T-helper 17 cell (primary cell): Measurements from ENCODE around the gene MTCH1. TPM values are rescaled to one million over a fixed set of nuclear protein-coding genes. Genes with fewer than 3 reads are reported as not detected.

Experiments
- ATAC-seq: fragments of 150-1000 bp; cut with Tn5 transposase; 2 replicates; pipeline ENCODE4 v1.10.0; 2021; ENCODE audit warnings: mild to moderate bottlenecking, moderate library complexity
- DNase-seq, 3 donors: peaks; one replicate each; pipeline versions ENCODE4 v3.0.0 to v3.0.0-alpha.2; 2020 to 2021
- H3K9me3 ChIP-seq: one replicate; pipeline ENCODE4 v1.7.0; 2013; ENCODE audit warnings: low read length, mild to moderate bottlenecking; ENCODE audit not compliant: control insufficient read depth, poor library complexity, severe bottlenecking
- H3K27ac Mint-ChIP-seq: one replicate; pipeline ENCODE4 v1.8.0; 2022; ENCODE audit warnings: mild to moderate bottlenecking, moderate library complexity, mixed read lengths
- H3K27me3 Mint-ChIP-seq: one replicate; pipeline ENCODE4 v1.8.0; 2022; ENCODE audit warnings: mixed read lengths
- H3K36me3 Mint-ChIP-seq: one replicate; pipeline ENCODE4 v1.8.0; 2022; ENCODE audit warnings: low read depth, mixed read lengths
- H3K4me1 Mint-ChIP-seq: one replicate; pipeline ENCODE4 v1.8.0; 2022; ENCODE audit warnings: mild to moderate bottlenecking, mixed read lengths
- H3K4me3 Mint-ChIP-seq: one replicate; pipeline ENCODE4 v1.8.0; 2022; ENCODE audit warnings: mild to moderate bottlenecking, moderate library complexity, mixed read lengths
- total RNA-seq, 4 donors: library from RNA in 2 of 4; stranded (reverse) in 2 of 4; gene quantifications; one replicate each; pipeline ENCODE4 v1.2.3 and lab custom pipeline; 2022 to 2026

Gene MTCH1
- total RNA-seq, 2 donors from 2014 or later: 194 to 202 TPM

- DNase-seq (no peak), ATAC-seq (no peak)
- no peak overlapping the region for H3K27ac Mint-ChIP-seq
- H3K4me3 Mint-ChIP-seq: no peak overlapping the region
- peaks cover 13% of the 10 kb centered on the region for H3K4me1 Mint-ChIP-seq
- H3K9me3 ChIP-seq: no peaks in the 10 kb centered on the region
- H3K27me3 Mint-ChIP-seq: no peaks in the 10 kb centered on the region
- H3K36me3 Mint-ChIP-seq: peaks cover 4% of the 10 kb centered on the region
Observed at GRCh38 chr6:36924131-36924530, 61.9 kb downstream of the MTCH1 start.

DNA sequence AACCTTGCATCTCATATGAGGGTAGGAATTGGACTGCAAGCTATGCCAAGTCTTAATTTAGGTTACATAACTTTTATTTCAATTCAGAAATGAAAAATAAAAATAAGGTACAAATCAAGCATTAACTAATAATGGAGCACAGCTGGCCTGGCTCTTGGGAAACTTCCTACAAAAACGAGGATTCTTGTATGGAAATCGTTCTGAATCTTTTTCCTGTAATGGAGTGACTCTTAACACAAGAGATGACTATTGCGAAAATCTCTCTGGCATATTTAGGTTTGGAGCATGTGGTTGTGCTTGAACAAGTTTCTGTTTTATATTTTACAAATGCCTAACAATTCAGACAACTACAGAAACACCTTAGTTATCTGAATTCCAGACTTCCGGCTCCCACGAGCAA lies 65.5 kb downstream of the MTCH1 start:
- H3K4me3 Mint-ChIP-seq: no peak overlapping the region
- no peak for ATAC-seq
- H3K27ac Mint-ChIP-seq: no peak overlapping the region
- H3K9me3 ChIP-seq: no peaks in the 10 kb centered on the region
- peaks cover 6% of the 10 kb centered on the region for H3K36me3 Mint-ChIP-seq
- peaks cover 8% of the 10 kb centered on the region for H3K4me1 Mint-ChIP-seq
- no peaks in the 10 kb centered on the region for H3K27me3 Mint-ChIP-seq
- no peak for DNase-seq

DNA sequence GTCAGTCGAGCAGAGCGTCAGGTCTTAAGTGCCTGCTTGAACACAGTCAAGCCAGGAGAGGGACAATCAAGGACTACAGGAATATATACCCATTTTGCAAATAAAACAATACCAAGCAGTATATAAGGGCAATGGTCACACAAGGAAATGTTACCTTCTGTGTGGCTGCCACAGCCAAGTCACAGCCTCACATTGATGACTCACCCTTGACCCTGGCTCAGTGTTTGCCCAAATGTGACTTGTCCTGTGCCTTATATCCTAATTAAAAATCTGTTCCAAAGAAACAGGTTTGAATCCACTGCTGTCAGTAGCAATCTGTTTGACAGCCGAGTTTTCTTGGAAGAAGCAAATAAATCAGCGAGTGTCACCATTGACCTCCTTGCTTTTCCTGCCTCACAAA lies 65.9 kb downstream of the MTCH1 start:
- no peak overlapping the region for H3K4me3 Mint-ChIP-seq
- H3K27ac Mint-ChIP-seq: no peak overlapping the region
- H3K36me3 Mint-ChIP-seq: peaks cover 6% of the 10 kb centered on the region
- no peaks in the 10 kb centered on the region for H3K27me3 Mint-ChIP-seq
- H3K9me3 ChIP-seq: no peaks in the 10 kb centered on the region
- ATAC-seq: no peak
- H3K4me1 Mint-ChIP-seq: peaks cover 7% of the 10 kb centered on the region
- DNase-seq: no peak

Other genes with a start within 250 kb of the MTCH1 start
- 10 to 100 TPM in 1 of 2 donors, 1 to 10 TPM in 1; 5.5 to 16.0 TPM for gene CPNE5, start 146.8 kb downstream of the MTCH1 start, total RNA-seq
- 1 to 10 TPM; 3.8 to 4.5 TPM for gene PPIL1, start 111.4 kb downstream of the MTCH1 start, total RNA-seq
- gene C6orf89, start 100.2 kb downstream of the MTCH1 start, total RNA-seq: 10 to 100 TPM; 30.9 to 36.4 TPM
- 10 to 100 TPM; 14.5 to 28.5 TPM for gene PI16, start 31.5 kb downstream of the MTCH1 start, total RNA-seq
- gene FGD2, start 19.5 kb upstream of the MTCH1 start, total RNA-seq: 10 to 100 TPM in 1 of 2 donors, 1 to 10 TPM in 1; 1.7 to 12.6 TPM
- 100 to 1,000 TPM; 210 to 310 TPM for gene PIM1, start 184.0 kb upstream of the MTCH1 start, total RNA-seq